Measurements from ENCODE around the gene IPO13. TPM values are rescaled to one million over a fixed set of nuclear protein-coding genes. Genes with fewer than 3 reads are reported as not detected.

IPO13 gene
- total and polyA plus RNA-seq, 10 of the 15 experiments (the other 5 are each of a cell fraction or from before 2014, with no cell fraction given): 7.1 to 26.6 (median 15.9) TPM

- Histone ChIP-seq H3K36me3 (ENCODE audit: control insufficient read depth in 2 of 2, insufficient read depth in 2 of 2, low read length in 1 of 2) (peaks cover 0 to 12% of the 10 kb centered on the region in 2 experiments; a peak in 1 of 4 replicates), H2AFZ (ENCODE audit: control insufficient read depth, low read depth, low read length) (no peak overlapping the region), H4K20me1 (ENCODE audit: control insufficient read depth, insufficient read depth) (no peaks in the 10 kb centered on the region), H3K4me3 (no peak overlapping the region), H3K27ac (ENCODE audit: control insufficient read depth, insufficient read depth) (no peak overlapping the region), H3K4me2 (ENCODE audit: control insufficient read depth, insufficient read depth) (no peak overlapping the region), H3K9ac (ENCODE audit: control insufficient read depth, insufficient read depth, low read length) (no peak overlapping the region), H3K4me1 (ENCODE audit: control insufficient read depth, insufficient read depth, low read length) (no peaks in the 10 kb centered on the region), H3K79me2 (ENCODE audit: control insufficient read depth, insufficient read depth, low read length) (no peaks in the 10 kb centered on the region), H3K27me3 (replicated peaks in 1 of 2; ENCODE audit: control insufficient read depth in 2 of 2, insufficient read depth in 2 of 2, low read length in 1 of 2) (no peaks in the 10 kb centered on the region), H3K9me3 (replicated peaks; ENCODE audit: control insufficient read depth, insufficient read depth, low read length) (no peaks in the 10 kb centered on the region)
- ChIA-PET SMC1A (ENCODE audit: uncharacterized antibody, unreplicated experiment) (no interaction called here), POLR2A (interaction anchor here (1.7 kb wide), 1 partner anchor 16 kb away, joined by 4 read pairs; the partner anchor contains the start of gene ATP6V0B), RAD21 (ENCODE audit: unreplicated experiment) (interaction anchor here (0.5 kb wide), 1 partner anchor 560 kb away, joined by 4 read pairs; no protein-coding TSS in a partner anchor), CTCF (interaction anchor here (1.3 to 1.9 kb wide), 2 partner anchors 23 to 88 kb away, joined by 3 to 6 read pairs; no protein-coding TSS in a partner anchor)
- no TSS peak for BruUV-seq (replicated peaks)
- TF ChIP-seq ZNF622 (IDR thresholded peaks at IDR 0.05): no peak
- no peak for TF ChIP-seq WRNIP1 (IDR thresholded peaks at IDR 0.05; ENCODE audit: borderline replicate concordance, low read depth, low read length)
- TF ChIP-seq HDGF (IDR thresholded peaks at IDR 0.05): no peak
- TF ChIP-seq USF1 (IDR thresholded peaks at IDR 0.05; ENCODE audit: borderline replicate concordance, extremely low read length, insufficient read depth, low read depth, low read length): no peak
- TF ChIP-seq SREBF2 (IDR thresholded peaks at IDR 0.05; ENCODE audit: low read length): no peak
- TF ChIP-seq IRF5 (IDR thresholded peaks at IDR 0.05; ENCODE audit: borderline replicate concordance): no peak
- no peak for TF ChIP-seq EZH2 (IDR thresholded peaks at IDR 0.05; ENCODE audit: borderline replicate concordance, control insufficient read depth, low read depth, low read length)
- TF ChIP-seq YBX1 (IDR thresholded peaks at IDR 0.05): no peak
- no peak for TF ChIP-seq POLR2AphosphoS5 (IDR thresholded peaks at IDR 0.05; ENCODE audit: low read length)
- TF ChIP-seq CHD1 (IDR thresholded peaks at IDR 0.05; ENCODE audit: low read depth, low read length): no peak
- TF ChIP-seq ELK1 (IDR thresholded peaks at IDR 0.05; ENCODE audit: low read depth, low read length): no peak
- TF ChIP-seq POLR2A (IDR thresholded peaks at IDR 0.05; ENCODE audit: low read depth, low read length): no peak
- no peak for TF ChIP-seq GATAD2B (conservative IDR thresholded peaks at IDR 0.05; ENCODE audit: low read depth)
- no peak for TF ChIP-seq CREM (IDR thresholded peaks at IDR 0.05; ENCODE audit: low read depth)
- TF ChIP-seq CBFB (IDR thresholded peaks at IDR 0.05; ENCODE audit: low read depth): no peak
- no peak for TF ChIP-seq BRCA1 (IDR thresholded peaks at IDR 0.05; ENCODE audit: low read depth, low read length)
- TF ChIP-seq RCOR1 (conservative IDR thresholded peaks at IDR 0.05; ENCODE audit: low read depth, low read length): no peak
- no peak for TF ChIP-seq TCF12 (IDR thresholded peaks at IDR 0.05; ENCODE audit: low read depth, low read length)
- TF ChIP-seq RAD21 (IDR thresholded peaks at IDR 0.05; ENCODE audit: insufficient read depth, low read depth, low read length): no peak
- WGBS (ENCODE audit: insufficient coverage, insufficient replicate concordance, low lambda C conversion rate, missing lambda C conversion rate): 79% methylated on average over 9 of the region's 9 CpGs
- no peak for FAIRE-seq
- ATAC-seq: no peak
- intact Hi-C loops (cut with micrococcal nuclease; ENCODE audit: unreplicated experiment) (no loop called here), in situ Hi-C loops (cut with MboI) (no loop called here)
- DNase-seq (ENCODE audit: low read depth, low spot score): no peak
These were observed 11.9 kb downstream of the IPO13 start for GRCh38 chr1:43958351-43959255.

Data from GM12878 (cell line).